SKM-1 treated with dmso at 0.1 percent for 144 hours (cell line): ENCODE data around the gene ATXN2.

Experiments used
- DNase-seq: peaks from one replicate; lab custom pipeline; 2025; ENCODE audit not compliant: unreplicated experiment; lab: John Stamatoyannopoulos, UW

Gene ATXN2

GRCh38 chr12:111438481-111438880, 160.6 kb downstream of the ATXN2 start:
- DNase-seq: peak; percentile 63

GRCh38 chr12:111437816-111438454, 161.2 kb downstream of the ATXN2 start:
- DNase-seq: peak; percentile 61

- DNase-seq: no peak
These were observed 162.3 kb downstream of the ATXN2 start for GRCh38 chr12:111436811-111437210.

GRCh38 chr12:111436266-111436665, 162.8 kb downstream of the ATXN2 start:
- no peak for DNase-seq

- no peak for DNase-seq
These were observed 163.4 kb downstream of the ATXN2 start for GRCh38 chr12:111435661-111436201.

GRCh38 chr12:111434680-111435338, 164.3 kb downstream of the ATXN2 start:
- no peak for DNase-seq

- DNase-seq: no peak
These were observed 165.1 kb downstream of the ATXN2 start for GRCh38 chr12:111434049-111434448.

- no peak for DNase-seq
These were observed 167.3 kb downstream of the ATXN2 start for GRCh38 chr12:111431772-111432171.

GRCh38 chr12:111430433-111431353, 168.4 kb downstream of the ATXN2 start:
- DNase-seq: no peak

GRCh38 chr12:111429828-111430432, 169.2 kb downstream of the ATXN2 start:
- DNase-seq: no peak

GRCh38 chr12:111428728-111429175, 170.4 kb downstream of the ATXN2 start:
- DNase-seq: peak; percentile 65

GRCh38 chr12:111428081-111428727, 170.9 kb downstream of the ATXN2 start:
- DNase-seq: no peak

GRCh38 chr12:111427417-111428074, 171.6 kb downstream of the ATXN2 start:
- no peak for DNase-seq

GRCh38 chr12:111426344-111427185, 172.6 kb downstream of the ATXN2 start:
- DNase-seq: no peak

- no peak for DNase-seq
These were observed 173.5 kb downstream of the ATXN2 start for GRCh38 chr12:111425655-111426054.

- no peak for DNase-seq
These were observed 174.3 kb downstream of the ATXN2 start for GRCh38 chr12:111424793-111425251.

GRCh38 chr12:111424189-111424792, 174.8 kb downstream of the ATXN2 start:
- DNase-seq: no peak

- DNase-seq: no peak
These were observed 178.6 kb downstream of the ATXN2 start for GRCh38 chr12:111420494-111420893.
